ENCODE results near the gene TDRD10. TPM values are rescaled to one million over a fixed set of nuclear protein-coding genes. Genes with fewer than 3 reads are reported as not detected.
"Not testable (repeated sequence)": the region's sequence is repeated elsewhere in the genome, so short reads cannot be mapped to it uniquely, and the experiment has no call there.

Gene TDRD10
- total and polyA plus RNA-seq, 8 donors = 0.18 to 4.1 (median 1.4) TPM; not detected in 2

DNA sequence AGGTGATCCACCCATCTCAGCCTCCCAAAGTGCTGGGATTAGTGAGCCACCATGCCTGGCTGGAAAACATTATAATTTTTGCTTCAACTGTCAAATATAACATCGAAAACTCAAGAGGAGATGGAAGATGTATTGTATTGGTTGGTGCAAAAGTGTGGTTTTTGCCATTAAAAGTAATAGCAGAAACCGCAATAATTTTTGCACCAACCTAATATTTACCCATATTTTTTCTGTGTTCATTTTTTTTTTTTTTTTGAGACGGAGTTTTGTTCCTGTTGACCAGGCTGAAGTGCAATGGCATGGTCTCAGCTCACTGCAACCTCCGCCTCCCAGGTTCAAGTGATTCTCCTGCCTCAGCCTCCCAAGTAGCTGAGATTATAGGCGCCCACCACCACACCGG, 27.3 kb downstream of the TDRD10 start:
- Histone ChIP-seq H3K9me3 (no peaks in the 10 kb centered on the region), H3K36me3 (no peaks in the 10 kb centered on the region), H3K27ac (no peak overlapping the region), H3K4me3 (no peak overlapping the region), H3K4me1 (no peaks in the 10 kb centered on the region), H3K27me3 (no peaks in the 10 kb centered on the region)
- WGBS, 5 donors = 79 to 95% (median 93%) methylated on average over 6 of the region's 6 CpGs
- TF ChIP-seq POLR2A (IDR thresholded peaks at IDR 0.05) = no peak
- no peak for TF ChIP-seq POLR2AphosphoS5 (IDR thresholded peaks at IDR 0.05)
- TF ChIP-seq, protein P1, sequence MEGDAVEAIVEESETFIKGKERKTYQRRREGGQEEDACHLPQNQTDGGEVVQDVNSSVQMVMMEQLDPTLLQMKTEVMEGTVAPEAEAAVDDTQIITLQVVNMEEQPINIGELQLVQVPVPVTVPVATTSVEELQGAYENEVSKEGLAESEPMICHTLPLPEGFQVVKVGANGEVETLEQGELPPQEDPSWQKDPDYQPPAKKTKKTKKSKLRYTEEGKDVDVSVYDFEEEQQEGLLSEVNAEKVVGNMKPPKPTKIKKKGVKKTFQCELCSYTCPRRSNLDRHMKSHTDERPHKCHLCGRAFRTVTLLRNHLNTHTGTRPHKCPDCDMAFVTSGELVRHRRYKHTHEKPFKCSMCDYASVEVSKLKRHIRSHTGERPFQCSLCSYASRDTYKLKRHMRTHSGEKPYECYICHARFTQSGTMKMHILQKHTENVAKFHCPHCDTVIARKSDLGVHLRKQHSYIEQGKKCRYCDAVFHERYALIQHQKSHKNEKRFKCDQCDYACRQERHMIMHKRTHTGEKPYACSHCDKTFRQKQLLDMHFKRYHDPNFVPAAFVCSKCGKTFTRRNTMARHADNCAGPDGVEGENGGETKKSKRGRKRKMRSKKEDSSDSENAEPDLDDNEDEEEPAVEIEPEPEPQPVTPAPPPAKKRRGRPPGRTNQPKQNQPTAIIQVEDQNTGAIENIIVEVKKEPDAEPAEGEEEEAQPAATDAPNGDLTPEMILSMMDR (IDR thresholded peaks at IDR 0.05) = no peak
- no peak for TF ChIP-seq EP300 (IDR thresholded peaks at IDR 0.05)
- DNase-seq = no peak
- intact Hi-C loops (cut with DNase I; ENCODE audit: low total_unique reads) = no loop called here

- H3K27me3 ChIP-seq; H3K4me1 ChIP-seq; H3K27ac ChIP-seq; H3K36me3 ChIP-seq; H3K4me3 ChIP-seq; H3K9me3 ChIP-seq; intact Hi-C loops (cut with DNase I; ENCODE audit: low total_unique reads); DNase-seq: not testable (repeated sequence)
- WGBS, 5 donors = 96 to 100% (median 97%) methylated on average over 6 to 13 of the region's 13 CpGs
Observed at GRCh38 chr1:154531950-154532349, 29.9 kb downstream of the TDRD10 start.

- 45 to 55% (median 48%) methylated on average over 11 of the region's 11 CpGs for WGBS, 5 donors
- Histone ChIP-seq H3K27ac (no peak overlapping the region), H3K4me1 (no peaks in the 10 kb centered on the region), H3K36me3 (no peaks in the 10 kb centered on the region), H3K9me3 (no peaks in the 10 kb centered on the region), H3K27me3 (no peaks in the 10 kb centered on the region), H3K4me3 (no peak overlapping the region)
- DNase-seq = peak; percentile 65 to 72
- TF ChIP-seq POLR2AphosphoS5 (IDR thresholded peaks at IDR 0.05) = no peak
- TF ChIP-seq, protein P1 (IDR thresholded peaks at IDR 0.05) = peak in 5 of 7 experiments; percentile 14 to 51 (median 32)
- intact Hi-C loops (cut with DNase I; ENCODE audit: low total_unique reads) = no loop called here
Observed at GRCh38 chr1:154533952-154534844, 32.2 kb downstream of the TDRD10 start.

GRCh38 chr1:154536570-154536969, 34.6 kb downstream of the TDRD10 start:
- DNase-seq = no peak
- intact Hi-C loops (cut with DNase I; ENCODE audit: low total_unique reads) = no loop called here
- 70 to 85% (median 83%) methylated on average over 7 of the region's 7 CpGs for WGBS, 5 donors
- H3K27me3 ChIP-seq = no peaks in the 10 kb centered on the region
- TF ChIP-seq POLR2A (IDR thresholded peaks at IDR 0.05) (no peak), EP300 (IDR thresholded peaks at IDR 0.05) (no peak), POLR2AphosphoS5 (IDR thresholded peaks at IDR 0.05) (no peak)
- TF ChIP-seq, protein P1 (IDR thresholded peaks at IDR 0.05) = no peak
- no peaks in the 10 kb centered on the region for H3K4me1 ChIP-seq
- no peaks in the 10 kb centered on the region for H3K36me3 ChIP-seq
- no peaks in the 10 kb centered on the region for H3K9me3 ChIP-seq
- H3K4me3 ChIP-seq = no peak overlapping the region
- H3K27ac ChIP-seq = no peak overlapping the region
